K562 (cell line): Measurements from ENCODE around the gene CHD8. TPM values are rescaled to one million over a fixed set of nuclear protein-coding genes. Genes with fewer than 3 reads are reported as not detected.
A peak's percentile ranks its signal among the peaks of the same experiment; 100 is the strongest.

Experiments
- CBX8 ChIP-seq: fragments of 200-600 bp; sonication (generic); IDR thresholded peaks from 2 replicates; pipeline ENCODE4 v1.6.1; 2012; ENCODE audit warnings: borderline replicate concordance, mixed run types, low read depth, mild to moderate bottlenecking, moderate library complexity, mixed read lengths, low read length, control low read depth, inconsistent platforms; ENCODE audit not compliant: poor library complexity, severe bottlenecking; ENCODE audit errors: extremely low read depth
- CREBBP ChIP-seq: IDR thresholded peaks from one replicate; pipeline ENCODE4 v1.6.1; 2012; ENCODE audit warnings: low read depth, mild to moderate bottlenecking, control low read depth, inconsistent platforms, low read length
- E4F1 ChIP-seq: fragments of 250-450 bp; sonication (Bioruptor Pico); IDR thresholded peaks from 2 replicates; pipeline ENCODE4 v1.5.0; 2021; ENCODE audit warnings: mild to moderate bottlenecking, borderline replicate concordance
- GATAD2A ChIP-seq: fragments of 450-650 bp; IDR thresholded peaks from 2 replicates; pipeline ENCODE4 v1.6.1; 2017
- KAT7 ChIP-seq: sonication (generic); formaldehyde crosslinking; IDR thresholded peaks from 2 replicates; pipeline ENCODE4 v1.8.0; 2022; ENCODE audit warnings: missing genetic modification reagents, mild to moderate bottlenecking, borderline replicate concordance
- NFE2L1 ChIP-seq: fragments of 450-650 bp; IDR thresholded peaks from 2 replicates; pipeline ENCODE4 v1.6.1; 2016; ENCODE audit warnings: missing genetic modification characterization, low read depth, mild to moderate bottlenecking, missing compliant biosample characterization, moderate library complexity, borderline replicate concordance
- NFYB ChIP-seq: IDR thresholded peaks from 2 replicates; pipeline ENCODE4 v1.6.1; 2011; ENCODE audit warnings: mild to moderate bottlenecking, moderate library complexity; ENCODE audit not compliant: insufficient read length; ENCODE audit errors: extremely low read depth
- POLR2AphosphoS2 ChIP-seq: IDR thresholded peaks from 2 replicates; pipeline ENCODE4 v1.6.1; 2012; ENCODE audit warnings: low read length, improper control_type of control experiment
- ZNF24 ChIP-seq: fragments of 450-650 bp; IDR thresholded peaks from 2 replicates; pipeline ENCODE4 v1.6.1; 2016
- ZNF551 ChIP-seq: fragments of 250-450 bp; sonication (Bioruptor Pico); IDR thresholded peaks from 2 replicates; pipeline ENCODE4 v1.5.0; 2021; ENCODE audit warnings: mild to moderate bottlenecking, moderate library complexity
- ZNF699 ChIP-seq: fragments of 250-450 bp; sonication (Bioruptor Pico); IDR thresholded peaks from 2 replicates; pipeline ENCODE4 v1.8.0; 2021; ENCODE audit warnings: mild to moderate bottlenecking, moderate library complexity; ENCODE audit not compliant: insufficient replicate concordance
- ZSCAN29 ChIP-seq: fragments of 450-650 bp; IDR thresholded peaks from 2 replicates; pipeline ENCODE4 v1.6.1; 2017
- polyA plus RNA-seq, 8 experiments: library from polyadenylated mRNA; depleted of rRNA in 4 of 8; stranded (reverse) in 5 of 8; unstranded in 3 of 8; fragments of >200 nt; fragmentation: Nextera tagmentation in 2 of 8; fragmentation: Illumina TruSeq in 1 of 8; extraction: Ambion mirVana in 2 of 8; extraction: Trizol in 1 of 8; gene quantifications; 2 replicates each; pipeline versions ENCODE4 v1.2.1 to v1.2.3, GENCODE V29; 2011 to 2014; ENCODE audit warnings: inconsistent platforms in 1 of 8, missing spikeins in 1 of 8
- total RNA-seq, 7 experiments: library from RNA; depleted of rRNA in 6 of 7; stranded (reverse); fragments of >200 nt in 6 of 7; fragmentation: Illumina TruSeq in 2 of 7; extraction: Trizol in 2 of 7; gene quantifications; 2 replicates each; pipeline versions ENCODE4 v1.2.1 to v1.2.3, GENCODE V29; 2011 to 2021; ENCODE audit warnings: low replicate concordance in 1 of 7
- TF ChIP-seq, protein P1 (sequence below), 2 experiments: fragments of 450-650 bp; formaldehyde crosslinking in 1 of 2; IDR thresholded peaks; 2 replicates each; pipeline versions ENCODE4 v1.4.0 to v1.6.1; 2014 to 2020; ENCODE audit warnings: mild to moderate bottlenecking in 2 of 2, borderline replicate concordance in 1 of 2, low read depth in 1 of 2
- TF ChIP-seq, protein P2 (sequence below), 2 experiments: IDR thresholded peaks; 2 replicates each; pipeline ENCODE4 v1.6.1; 2012; ENCODE audit warnings: improper control_type of control experiment in 2 of 2, low read depth in 2 of 2, low read length in 2 of 2, borderline replicate concordance in 1 of 2

The CHD8 gene
- total and polyA plus RNA-seq, 9 of the 15 experiments (the other 6 are each of a cell fraction or from before 2014, with no cell fraction given), result 11.1 to 51.2 (median 32.8) TPM

DNA sequence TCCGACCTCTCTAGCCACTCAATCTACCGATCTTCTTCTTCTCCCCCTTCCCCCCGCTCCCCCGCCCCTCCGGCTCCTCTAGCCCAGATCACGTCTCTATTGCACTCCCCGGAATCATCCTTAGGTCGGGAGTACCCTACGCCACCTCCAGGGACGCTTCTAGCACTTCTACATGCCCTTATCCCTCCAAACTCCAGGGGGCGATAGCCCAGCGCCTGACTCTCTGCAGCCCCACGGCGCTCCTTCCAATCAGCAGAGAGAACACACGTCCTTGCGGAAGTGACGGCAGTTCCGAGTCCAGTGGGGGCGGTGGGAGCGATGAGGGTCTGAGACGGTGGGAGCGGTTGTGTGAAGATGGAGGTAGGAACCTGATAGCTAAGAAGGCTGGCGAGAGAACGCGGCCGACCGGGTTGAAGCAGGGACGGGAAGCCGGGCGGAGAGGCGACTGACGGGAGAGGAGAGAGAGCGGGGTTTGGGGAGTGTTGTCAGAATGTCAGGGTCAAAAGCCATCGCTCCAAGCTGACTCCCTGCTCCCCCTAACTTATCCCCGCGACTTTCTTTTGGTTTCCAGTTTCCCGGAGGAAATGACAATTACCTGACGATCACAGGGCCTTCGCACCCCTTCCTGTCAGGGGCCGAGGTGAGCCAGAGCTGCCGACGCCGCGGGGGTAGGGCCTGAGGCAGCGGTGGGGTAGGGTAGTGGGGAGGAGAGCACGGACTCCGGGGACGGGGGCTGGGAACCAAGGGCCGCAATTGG is 21.2 kb upstream of the CHD8 start, which contains the start of the genes RAB2B and TOX4 (continued):
- peak; percentile 44 for TF ChIP-seq NFYB
- TF ChIP-seq POLR2AphosphoS2, result no peak
- no peak for TF ChIP-seq CREBBP
- TF ChIP-seq ZNF699 (CRISPR knock-in tag), result no peak
- TF ChIP-seq, protein P1, sequence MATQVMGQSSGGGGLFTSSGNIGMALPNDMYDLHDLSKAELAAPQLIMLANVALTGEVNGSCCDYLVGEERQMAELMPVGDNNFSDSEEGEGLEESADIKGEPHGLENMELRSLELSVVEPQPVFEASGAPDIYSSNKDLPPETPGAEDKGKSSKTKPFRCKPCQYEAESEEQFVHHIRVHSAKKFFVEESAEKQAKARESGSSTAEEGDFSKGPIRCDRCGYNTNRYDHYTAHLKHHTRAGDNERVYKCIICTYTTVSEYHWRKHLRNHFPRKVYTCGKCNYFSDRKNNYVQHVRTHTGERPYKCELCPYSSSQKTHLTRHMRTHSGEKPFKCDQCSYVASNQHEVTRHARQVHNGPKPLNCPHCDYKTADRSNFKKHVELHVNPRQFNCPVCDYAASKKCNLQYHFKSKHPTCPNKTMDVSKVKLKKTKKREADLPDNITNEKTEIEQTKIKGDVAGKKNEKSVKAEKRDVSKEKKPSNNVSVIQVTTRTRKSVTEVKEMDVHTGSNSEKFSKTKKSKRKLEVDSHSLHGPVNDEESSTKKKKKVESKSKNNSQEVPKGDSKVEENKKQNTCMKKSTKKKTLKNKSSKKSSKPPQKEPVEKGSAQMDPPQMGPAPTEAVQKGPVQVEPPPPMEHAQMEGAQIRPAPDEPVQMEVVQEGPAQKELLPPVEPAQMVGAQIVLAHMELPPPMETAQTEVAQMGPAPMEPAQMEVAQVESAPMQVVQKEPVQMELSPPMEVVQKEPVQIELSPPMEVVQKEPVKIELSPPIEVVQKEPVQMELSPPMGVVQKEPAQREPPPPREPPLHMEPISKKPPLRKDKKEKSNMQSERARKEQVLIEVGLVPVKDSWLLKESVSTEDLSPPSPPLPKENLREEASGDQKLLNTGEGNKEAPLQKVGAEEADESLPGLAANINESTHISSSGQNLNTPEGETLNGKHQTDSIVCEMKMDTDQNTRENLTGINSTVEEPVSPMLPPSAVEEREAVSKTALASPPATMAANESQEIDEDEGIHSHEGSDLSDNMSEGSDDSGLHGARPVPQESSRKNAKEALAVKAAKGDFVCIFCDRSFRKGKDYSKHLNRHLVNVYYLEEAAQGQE (IDR thresholded peaks at IDR 0.05; ENCODE audit: borderline replicate concordance), result no peak
- TF ChIP-seq, protein P1 (CRISPR knock-in tag; IDR thresholded peaks at IDR 0.05; ENCODE audit: low read depth), result no peak
- TF ChIP-seq KAT7 (CRISPR knock-in tag), result no peak
- no peak for TF ChIP-seq E4F1
- no peak for TF ChIP-seq ZNF24
- no peak for TF ChIP-seq GATAD2A
- no peak for TF ChIP-seq CBX8
- TF ChIP-seq, protein P2, sequence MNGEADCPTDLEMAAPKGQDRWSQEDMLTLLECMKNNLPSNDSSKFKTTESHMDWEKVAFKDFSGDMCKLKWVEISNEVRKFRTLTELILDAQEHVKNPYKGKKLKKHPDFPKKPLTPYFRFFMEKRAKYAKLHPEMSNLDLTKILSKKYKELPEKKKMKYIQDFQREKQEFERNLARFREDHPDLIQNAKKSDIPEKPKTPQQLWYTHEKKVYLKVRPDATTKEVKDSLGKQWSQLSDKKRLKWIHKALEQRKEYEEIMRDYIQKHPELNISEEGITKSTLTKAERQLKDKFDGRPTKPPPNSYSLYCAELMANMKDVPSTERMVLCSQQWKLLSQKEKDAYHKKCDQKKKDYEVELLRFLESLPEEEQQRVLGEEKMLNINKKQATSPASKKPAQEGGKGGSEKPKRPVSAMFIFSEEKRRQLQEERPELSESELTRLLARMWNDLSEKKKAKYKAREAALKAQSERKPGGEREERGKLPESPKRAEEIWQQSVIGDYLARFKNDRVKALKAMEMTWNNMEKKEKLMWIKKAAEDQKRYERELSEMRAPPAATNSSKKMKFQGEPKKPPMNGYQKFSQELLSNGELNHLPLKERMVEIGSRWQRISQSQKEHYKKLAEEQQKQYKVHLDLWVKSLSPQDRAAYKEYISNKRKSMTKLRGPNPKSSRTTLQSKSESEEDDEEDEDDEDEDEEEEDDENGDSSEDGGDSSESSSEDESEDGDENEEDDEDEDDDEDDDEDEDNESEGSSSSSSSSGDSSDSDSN (IDR thresholded peaks at IDR 0.05; ENCODE audit: borderline replicate concordance in 1 of 2, low read depth in 2 of 2, low read length in 2 of 2), result 0 out of 4 replicates have a peak, but pooled peaks of 1 of the 2 experiments have one; percentile 58
- TF ChIP-seq ZNF551 (CRISPR knock-in tag), result no peak
- no peak for TF ChIP-seq ZSCAN29
- no peak for TF ChIP-seq NFE2L1
